A673 (cell line): Measurements from ENCODE around the gene UNK. TPM values are rescaled to one million over a fixed set of nuclear protein-coding genes. Genes with fewer than 3 reads are reported as not detected.

Experiments used
- BruUV-seq: library from RNA; stranded (reverse); fragments of 400-500 nt; replicated peaks from 2 replicates; lab custom pipeline; 2021; lab: Mats Ljungman, UMichigan
- CTCF ChIA-PET: fragments of 300-600 bp; sonication (Branson Sonifier 250); formaldehyde crosslinking; loops from one replicate; lab custom pipeline; 2022; ENCODE audit warnings: antibody characterized with exemption; lab: Charles Lee
- POLR2A ChIA-PET: fragments of 300-600 bp; sonication (Branson Sonifier 250); formaldehyde crosslinking; loops from one replicate; lab custom pipeline; 2022; ENCODE audit warnings: antibody characterized with exemption; ENCODE audit not compliant: low non-redundant PET; lab: Charles Lee
- DNase-seq: peaks from one replicate; pipeline ENCODE4 v3.0.0-alpha.2; 2015; ENCODE audit warnings: low spot score
- H3K27ac ChIP-seq: fragments of 200-600 bp; sonication (generic); 2 replicates; pipeline ENCODE4 v1.5.1; 2016; ENCODE audit warnings: mixed run types, low read depth, mild to moderate bottlenecking, mixed read lengths, antibody characterized with exemption, low read length; ENCODE audit not compliant: poor library complexity, severe bottlenecking
- H3K27me3 ChIP-seq: fragments of 200-600 bp; sonication (generic); replicated peaks from 2 replicates; pipeline ENCODE4 v1.6.1; 2017; ENCODE audit warnings: mixed run types, low read depth, mild to moderate bottlenecking, mixed read lengths, antibody characterized with exemption, low read length; ENCODE audit not compliant: insufficient read depth, poor library complexity
- H3K36me3 ChIP-seq: fragments of 200-600 bp; sonication (generic); 2 replicates; pipeline ENCODE4 v1.6.1; 2016; ENCODE audit warnings: mixed run types, mild to moderate bottlenecking, mixed read lengths, antibody characterized with exemption, low read length; ENCODE audit not compliant: insufficient read depth, poor library complexity, severe bottlenecking
- H3K4me1 ChIP-seq: fragments of 200-600 bp; sonication (generic); 2 replicates; pipeline ENCODE4 v1.6.1; 2017; ENCODE audit warnings: mixed run types, mild to moderate bottlenecking, mixed read lengths, antibody characterized with exemption, low read length; ENCODE audit not compliant: insufficient read depth, poor library complexity, severe bottlenecking
- H3K4me3 ChIP-seq: fragments of 200-600 bp; sonication (generic); 2 replicates; pipeline ENCODE4 v1.5.1; 2016; ENCODE audit warnings: low read depth, mixed run types, mild to moderate bottlenecking, mixed read lengths, low read length; ENCODE audit not compliant: poor library complexity, severe bottlenecking
- H3K9me3 ChIP-seq: fragments of 200-600 bp; sonication (generic); 2 replicates; pipeline ENCODE4 v1.6.1; 2016; ENCODE audit warnings: mixed run types, low read depth, mild to moderate bottlenecking, mixed read lengths, antibody characterized with exemption, low read length; ENCODE audit not compliant: poor library complexity, severe bottlenecking
- CTCF ChIP-seq: fragments of 300-800, 200-600 bp; sonication (generic); conservative IDR thresholded peaks from 2 replicates; pipeline ENCODE4 v1.5.1; 2017; ENCODE audit warnings: low read depth, mild to moderate bottlenecking, antibody characterized with exemption, low read length, moderate library complexity, mixed read lengths
- EZH2 ChIP-seq: fragments of 200-600 bp; sonication (generic); IDR thresholded peaks from 2 replicates; pipeline ENCODE4 v1.6.1; 2017; ENCODE audit warnings: borderline replicate concordance, low read depth, mild to moderate bottlenecking, mixed read lengths, antibody characterized with exemption, low read length; ENCODE audit not compliant: poor library complexity, severe bottlenecking
- intact Hi-C: fragments of 100-400 bp; cut with micrococcal nuclease; formaldehyde crosslinking; loops from one replicate; pipeline ENCODE4 v1.10.0; 2022; ENCODE audit not compliant: unreplicated experiment
- total RNA-seq: library from RNA; stranded (reverse); gene quantifications from 2 replicates; pipeline ENCODE4 v1.2.3, GENCODE V29; 2021

UNK gene
- total RNA-seq, 1 experiment from 2014 or later, result 53.2 TPM

DNA sequence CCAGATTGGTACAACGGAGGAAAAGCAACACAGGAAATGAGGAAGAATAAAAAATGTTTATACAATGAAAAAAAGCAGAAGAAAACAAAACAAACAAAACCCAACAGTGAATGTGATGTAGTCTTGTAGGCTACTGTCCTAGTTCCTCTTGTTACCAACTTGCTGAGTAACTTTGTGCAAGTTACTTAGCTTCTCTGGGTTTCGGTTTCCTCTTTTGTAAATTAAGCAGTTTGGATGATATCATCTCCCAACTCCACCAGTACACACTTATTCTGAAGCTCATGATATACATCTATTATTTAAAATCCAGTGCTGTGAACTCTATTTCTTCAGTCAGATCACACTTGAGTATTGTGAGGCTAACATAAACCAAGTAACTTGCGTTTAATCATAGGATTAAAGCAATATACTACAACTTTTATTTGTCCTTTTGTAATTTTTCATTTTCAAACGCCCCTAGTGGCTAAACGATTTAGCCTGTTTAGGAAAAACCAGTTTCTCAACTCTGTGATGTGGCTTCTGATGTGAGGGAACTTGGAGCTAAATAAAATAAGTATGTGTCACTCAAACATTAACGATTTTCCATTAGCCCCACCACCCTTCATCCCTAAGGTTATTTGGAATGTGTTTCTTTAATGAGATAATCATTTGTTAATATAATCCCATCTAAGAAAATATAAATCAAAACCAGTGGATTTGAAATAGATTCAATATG, 1.4 kb upstream of the UNK start:
- H3K27me3 ChIP-seq, result no peaks in the 10 kb centered on the region
- ChIA-PET POLR2A (interaction anchor here (0.7 to 1.0 kb wide), 2 partner anchors 8 to 38 kb away, joined by 4 read pairs; no protein-coding TSS in a partner anchor), CTCF (interaction anchor here (0.6 to 0.8 kb wide), 3 partner anchors 13 to 810 kb away, joined by 3 to 7 read pairs (median 3); no protein-coding TSS in a partner anchor)
- peaks cover 10% of the 10 kb centered on the region for H3K36me3 ChIP-seq
- H3K9me3 ChIP-seq, result no peaks in the 10 kb centered on the region
- TF ChIP-seq EZH2 (no peak), CTCF (peak; percentile 77)
- H3K4me3 ChIP-seq, result peak overlapping the region; percentile 65
- peaks cover 19% of the 10 kb centered on the region for H3K4me1 ChIP-seq
- no TSS peak for BruUV-seq
- peak; percentile 68 for DNase-seq
- H3K27ac ChIP-seq, result peak overlapping the region; percentile 97
- intact Hi-C loops, result no loop called here

GRCh38 chr17:75783803-75784472, 668 bp upstream of the UNK start:
- no TSS peak for BruUV-seq
- Histone ChIP-seq H3K27me3 (no peaks in the 10 kb centered on the region), H3K4me1 (peaks cover 18% of the 10 kb centered on the region), H3K9me3 (no peaks in the 10 kb centered on the region), H3K4me3 (peak overlapping the region; percentile 65), H3K36me3 (peaks cover 3% of the 10 kb centered on the region), H3K27ac (peak overlapping the region; percentile 97)
- intact Hi-C loops, result no loop called here
- POLR2A ChIA-PET, result interaction anchor here (0.7 to 1.0 kb wide), 2 partner anchors 9 to 37 kb away, joined by 4 read pairs; no protein-coding TSS in a partner anchor
- DNase-seq, result no peak
- CTCF ChIA-PET, result interaction anchor here (0.7 kb wide), 1 partner anchor 811 kb away, joined by 3 read pairs; no protein-coding TSS in a partner anchor
- TF ChIP-seq CTCF (no peak), EZH2 (no peak)

DNA sequence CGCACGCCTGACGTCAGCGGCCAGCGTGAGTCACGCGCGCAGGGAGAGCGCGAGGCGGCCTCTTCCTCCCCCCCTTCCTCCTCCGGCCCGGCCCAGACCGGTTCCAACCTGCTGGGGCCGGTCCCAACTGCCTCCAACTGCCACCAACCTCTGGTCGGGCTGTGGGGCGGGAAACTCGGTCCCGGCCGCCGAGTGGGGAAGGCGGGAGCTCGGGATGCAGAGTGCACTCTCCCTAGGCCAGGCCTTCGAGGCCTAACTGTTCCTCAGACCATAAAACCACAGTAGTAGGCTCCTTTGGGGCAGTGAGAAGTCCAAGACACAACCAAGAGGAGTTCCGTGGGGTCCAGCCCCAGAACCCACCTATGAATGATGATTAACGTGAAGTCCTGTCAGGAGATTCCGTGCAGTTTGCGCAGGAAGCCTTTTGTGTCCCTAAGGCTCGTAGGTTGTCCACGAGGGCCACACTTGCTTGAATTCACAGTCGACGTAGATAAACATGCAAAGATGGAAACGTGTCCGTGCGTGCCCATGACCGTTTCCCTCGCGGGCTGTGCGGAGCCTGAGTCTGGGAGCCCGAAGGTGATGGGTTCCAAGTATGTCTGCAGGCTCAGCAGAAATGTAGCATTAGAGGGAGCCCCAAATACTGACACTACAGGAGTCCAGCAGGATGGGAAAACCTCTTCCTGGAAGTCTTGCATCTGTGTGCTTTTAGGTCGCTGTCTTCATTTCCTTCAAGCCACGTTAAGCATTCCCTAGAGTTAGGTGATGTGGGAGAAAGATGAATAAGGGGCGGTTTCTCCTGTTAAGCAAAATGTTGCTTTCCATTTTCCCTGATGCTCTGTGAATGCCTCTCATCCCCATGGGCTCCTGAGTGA, 647 bp downstream of the UNK start:
- TF ChIP-seq EZH2, result no peak
- no peak for TF ChIP-seq CTCF
- intact Hi-C loops, result no loop called here
- H3K9me3 ChIP-seq, result no peaks in the 10 kb centered on the region
- ChIA-PET POLR2A (interaction anchor here (0.6 kb wide), 1 partner anchor 54 kb away, joined by 4 read pairs; no protein-coding TSS in a partner anchor), CTCF (interaction anchor here (0.7 to 1.4 kb wide), 2 partner anchors 42 to 174 kb away, joined by 3 to 6 read pairs; no protein-coding TSS in a partner anchor)
- DNase-seq, result peak; percentile 93
- peak overlapping the region; percentile 97 for H3K27ac ChIP-seq
- H3K4me3 ChIP-seq, result peak overlapping the region; percentile 65
- H3K27me3 ChIP-seq, result no peaks in the 10 kb centered on the region
- H3K36me3 ChIP-seq, result no peaks in the 10 kb centered on the region
- BruUV-seq, result TSS peak; percentile 56
- peaks cover 18% of the 10 kb centered on the region for H3K4me1 ChIP-seq
